ENCODE measurements around the gene MGAT2.

Gene MGAT2

DNA sequence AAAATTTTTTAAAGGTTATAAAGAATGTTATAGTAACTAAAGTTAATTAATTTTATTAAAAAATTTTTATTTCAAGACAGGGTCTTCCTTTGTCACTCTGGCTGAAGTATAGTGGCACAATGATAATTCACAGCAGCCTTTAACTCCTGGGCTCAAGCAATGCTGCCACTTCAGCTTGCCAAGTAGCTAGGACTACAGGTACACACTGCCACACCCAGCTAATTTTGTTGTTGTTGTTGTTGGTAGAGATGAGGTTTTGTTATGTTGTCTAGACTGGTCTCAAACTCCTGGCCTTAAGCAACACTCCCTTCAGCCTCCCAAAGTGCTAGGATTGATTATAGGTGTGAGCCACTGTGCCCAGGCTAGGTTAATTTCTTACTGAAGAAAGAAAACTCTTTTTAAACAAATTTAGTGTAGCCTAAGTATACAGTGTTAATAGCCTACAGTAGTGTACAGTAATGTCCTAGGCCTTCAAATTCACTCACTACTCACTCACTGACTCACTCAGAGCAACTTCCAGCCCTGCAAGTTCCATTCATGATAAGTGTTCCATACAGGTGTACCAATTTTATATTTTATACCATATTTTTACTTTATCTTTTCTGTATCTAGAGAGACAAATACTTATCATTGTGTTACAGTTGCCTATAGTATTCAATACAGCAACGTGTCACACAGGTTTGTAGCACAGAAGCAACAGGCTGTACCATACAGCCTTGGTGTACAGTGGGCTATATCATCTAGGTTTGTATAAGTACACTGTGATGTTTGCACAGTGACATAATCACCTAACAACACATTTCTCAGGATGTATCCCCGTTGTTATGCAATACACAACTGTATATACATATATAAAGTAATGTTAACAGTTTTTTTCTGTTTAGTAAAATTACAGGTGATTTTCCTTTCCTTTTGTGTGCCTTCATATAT lies 39.2 kb downstream of the MGAT2 start:
- Mint-ChIP-seq H3K27ac (no peak overlapping the region), H3K4me1 (ENCODE audit: low read depth) (no peaks in the 10 kb centered on the region), H3K36me3 (ENCODE audit: low read depth) (peaks cover 62% of the 10 kb centered on the region), H3K4me3 (no peak overlapping the region), H3K27me3 (no peaks in the 10 kb centered on the region), H3K9me3 (no peaks in the 10 kb centered on the region)
- no peak for DNase-seq

DNA sequence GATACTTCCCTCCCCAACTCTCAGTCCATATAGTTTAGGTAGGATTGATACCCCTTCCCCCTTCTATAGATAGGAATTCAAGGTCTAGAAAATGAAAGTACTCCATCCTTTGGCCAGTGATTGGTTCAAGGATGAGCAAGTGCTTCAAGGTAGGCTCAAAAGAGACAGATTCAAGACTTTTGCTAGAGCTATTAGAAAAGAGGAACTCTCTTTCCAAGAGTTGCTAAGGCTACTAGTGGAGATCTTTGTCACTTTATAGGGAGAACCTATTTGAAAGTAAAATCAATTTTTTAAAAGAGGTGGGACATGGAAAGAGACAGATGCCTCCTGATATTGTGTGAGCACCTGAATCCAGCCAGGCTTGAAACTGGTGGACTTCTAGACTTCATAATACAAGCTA lies 49.9 kb downstream of the MGAT2 start:
- no peak overlapping the region for H3K27ac Mint-ChIP-seq
- H3K36me3 Mint-ChIP-seq (ENCODE audit: low read depth) = peaks cover 82% of the 10 kb centered on the region
- no peak overlapping the region for H3K4me3 Mint-ChIP-seq
- H3K9me3 Mint-ChIP-seq = no peaks in the 10 kb centered on the region
- no peaks in the 10 kb centered on the region for H3K4me1 Mint-ChIP-seq (ENCODE audit: low read depth)
- DNase-seq = no peak
- H3K27me3 Mint-ChIP-seq = no peaks in the 10 kb centered on the region
